GM19351 (cell line): ENCODE measurements around the gene AMDHD2.
"Not testable (repeated sequence)": the region's sequence is repeated elsewhere in the genome, so short reads cannot be mapped to it uniquely, and the experiment has no call there.

Experiments
- ATAC-seq: cut with Tn5 transposase; IDR thresholded peaks from one replicate; pipeline ENCODE4 v1.9.1; 2021; ENCODE audit warnings: mild to moderate bottlenecking, moderate library complexity; ENCODE audit not compliant: unreplicated experiment

Gene AMDHD2

GRCh38 chr16:2531696-2532493 lies 11.7 kb downstream of the AMDHD2 start:
- peak; percentile 88 for ATAC-seq

GRCh38 chr16:2532494-2533141 lies 12.4 kb downstream of the AMDHD2 start:
- ATAC-seq: no peak

- ATAC-seq: not testable (repeated sequence)
These were observed 13.1 kb downstream of the AMDHD2 start for GRCh38 chr16:2533142-2533755.

- ATAC-seq: no peak
These were observed 13.7 kb downstream of the AMDHD2 start for GRCh38 chr16:2533912-2534311.

GRCh38 chr16:2534335-2534734 lies 14.2 kb downstream of the AMDHD2 start:
- not testable (repeated sequence) for ATAC-seq

GRCh38 chr16:2535625-2536013 lies 15.4 kb downstream of the AMDHD2 start:
- no peak for ATAC-seq

- peak; percentile 83 for ATAC-seq
These were observed 17.5 kb downstream of the AMDHD2 start, which contains the start of gene PDPK1 for GRCh38 chr16:2537451-2538379. Gene PDPK1, plus strand, starts transcription at chr16:2538021. Its CDS starts 92 bp downstream, at chr16:2538113.

- not testable (repeated sequence) for ATAC-seq
These were observed 19.1 kb downstream of the AMDHD2 start for GRCh38 chr16:2539192-2539844.

GRCh38 chr16:2539845-2540458 lies 19.8 kb downstream of the AMDHD2 start:
- ATAC-seq: not testable (repeated sequence)

- ATAC-seq: not testable (repeated sequence)
These were observed 20.7 kb downstream of the AMDHD2 start for GRCh38 chr16:2540912-2541311.

- not testable (repeated sequence) for ATAC-seq
These were observed 21.2 kb downstream of the AMDHD2 start for GRCh38 chr16:2541409-2541808.

GRCh38 chr16:2543771-2544170 lies 23.6 kb downstream of the AMDHD2 start:
- not testable (repeated sequence) for ATAC-seq

GRCh38 chr16:2550283-2550878 lies 30.2 kb downstream of the AMDHD2 start:
- not testable (repeated sequence) for ATAC-seq

- ATAC-seq: not testable (repeated sequence)
These were observed 31.3 kb downstream of the AMDHD2 start for GRCh38 chr16:2551420-2551889.

- not testable (repeated sequence) for ATAC-seq
These were observed 34.7 kb downstream of the AMDHD2 start for GRCh38 chr16:2554709-2555425.

- ATAC-seq: not testable (repeated sequence)
These were observed 37.0 kb downstream of the AMDHD2 start for GRCh38 chr16:2557150-2557549.

GRCh38 chr16:2560131-2560797 lies 40.1 kb downstream of the AMDHD2 start:
- peak; percentile 13 for ATAC-seq

- peak; percentile 67 for ATAC-seq
These were observed 40.6 kb downstream of the AMDHD2 start for GRCh38 chr16:2560798-2561133.
